Esophagus squamous epithelium (tissue), 4 donors: ENCODE measurements around the gene LTBP2.

ENCODE experiments used
- CTCF ChIP-seq, 6 experiments: fragments of 450-650 bp in 4 of 6; fragments of 200-600 bp in 2 of 6; sonication (generic) in 2 of 6; IDR thresholded peaks; one replicate each; pipeline ENCODE4 v1.5.1; 2016 to 2019; ENCODE audit warnings: antibody characterized with exemption in 6 of 6, mild to moderate bottlenecking in 4 of 6, moderate library complexity in 4 of 6
- POLR2A ChIP-seq, 4 donors: fragments of 450-650 bp; IDR thresholded peaks; one replicate each; pipeline ENCODE4 v1.6.1; 2017; ENCODE audit warnings: antibody characterized with exemption in 4 of 4, mild to moderate bottlenecking in 4 of 4, moderate library complexity in 3 of 4

GRCh38 chr14:74493343-74494261 is 118.4 kb downstream of the LTBP2 start, which contains the start of gene ISCA2:
- TF ChIP-seq CTCF (IDR thresholded peaks at IDR 0.05), result no peak
- peak in 2 of 4 donors; percentile 14 to 35 for TF ChIP-seq POLR2A (IDR thresholded peaks at IDR 0.05)
